Hematopoietic multipotent progenitor cell treated with erythropoietin and hydrocortisone succinate and interleukin-3 and kit ligand, for 15 days (in vitro differentiated cells): Measurements from ENCODE around the gene PPP2R2D.
A peak's percentile ranks its signal among the peaks of the same experiment; 100 is the strongest.

Experiments
- DNase-seq: peaks from one replicate; pipeline ENCODE4 v3.0.0-alpha.2; 2015; ENCODE audit warnings: low spot score

Gene PPP2R2D

GRCh38 chr10:131900350-131901152 is at the start of gene PPP2R2D:
Gene PPP2R2D (plus strand): TSS chr10:131901008. CDS start chr10:131901149, 141 bp downstream.
- peak; percentile 96 for DNase-seq

GRCh38 chr10:131851346-131851745 is 49.5 kb upstream of the PPP2R2D start:
- no peak for DNase-seq

DNA sequence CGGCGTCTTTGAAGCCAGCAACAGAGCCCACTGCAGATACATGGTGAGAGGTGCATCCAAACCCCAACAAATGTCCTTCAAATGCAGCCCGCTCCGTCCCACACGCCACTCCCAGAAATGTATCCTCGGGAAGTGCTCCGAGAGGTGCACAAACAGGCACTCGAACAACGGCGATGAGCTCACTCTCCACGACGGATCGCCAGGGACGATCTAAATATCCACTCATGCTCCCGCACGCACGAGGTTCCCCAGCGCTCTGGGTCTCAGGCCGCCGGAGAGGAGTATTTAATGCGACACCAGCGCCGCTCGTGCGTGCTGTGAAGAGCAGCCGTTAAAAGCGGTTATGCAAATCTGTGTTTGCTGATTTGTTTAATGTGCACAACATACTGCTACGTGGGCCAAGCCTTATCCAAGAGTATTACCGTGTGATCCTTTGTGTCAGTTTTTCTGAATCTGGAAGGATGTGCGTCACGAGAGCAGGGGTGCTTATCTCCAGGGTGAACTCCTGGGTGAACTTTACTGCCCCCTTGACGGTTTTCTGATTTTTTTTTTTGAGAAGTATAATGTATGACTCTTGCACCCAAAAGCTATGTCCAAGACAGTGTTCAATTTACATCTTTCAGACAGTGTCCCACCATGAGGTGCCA is 48.5 kb upstream of the PPP2R2D start:
- DNase-seq = no peak

DNA sequence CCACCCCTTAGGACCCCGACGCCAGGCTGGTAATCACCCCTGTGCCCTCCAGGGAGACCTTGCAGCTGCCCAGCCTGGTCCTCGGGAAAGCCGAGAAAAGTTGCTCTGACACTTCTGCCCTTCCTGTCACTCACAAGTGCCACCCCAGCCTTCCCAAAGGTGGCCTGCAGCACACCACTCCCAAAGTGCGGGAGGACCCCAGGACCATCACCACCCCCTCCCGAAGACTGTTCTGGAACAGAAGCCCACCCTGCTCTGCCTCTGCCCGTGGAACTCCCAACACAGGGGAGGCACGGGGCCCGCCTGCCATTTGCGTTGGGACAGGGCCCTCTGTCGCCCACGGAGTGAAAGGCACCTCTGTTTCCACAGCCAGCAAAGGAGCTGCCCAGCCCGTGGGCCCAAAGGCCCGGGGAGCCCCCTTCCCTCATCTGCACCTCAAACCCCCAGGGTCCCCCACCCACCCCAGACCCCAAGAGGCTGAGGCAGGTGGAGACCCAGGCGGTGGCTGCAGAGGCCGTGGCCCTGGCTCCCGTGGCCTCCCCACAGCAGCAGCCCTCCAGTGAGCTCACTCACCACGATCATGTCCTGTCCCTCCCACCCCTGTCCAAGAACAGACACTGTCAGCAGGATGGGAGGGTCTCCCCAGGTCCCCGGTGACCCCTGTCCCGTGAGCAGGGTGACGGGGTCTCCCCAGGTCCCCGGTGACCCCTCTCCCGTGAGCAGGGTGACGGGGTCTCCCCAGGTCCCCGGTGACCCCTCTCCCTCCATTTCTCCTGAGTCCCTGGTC is 47.8 kb upstream of the PPP2R2D start:
- no peak for DNase-seq

DNA sequence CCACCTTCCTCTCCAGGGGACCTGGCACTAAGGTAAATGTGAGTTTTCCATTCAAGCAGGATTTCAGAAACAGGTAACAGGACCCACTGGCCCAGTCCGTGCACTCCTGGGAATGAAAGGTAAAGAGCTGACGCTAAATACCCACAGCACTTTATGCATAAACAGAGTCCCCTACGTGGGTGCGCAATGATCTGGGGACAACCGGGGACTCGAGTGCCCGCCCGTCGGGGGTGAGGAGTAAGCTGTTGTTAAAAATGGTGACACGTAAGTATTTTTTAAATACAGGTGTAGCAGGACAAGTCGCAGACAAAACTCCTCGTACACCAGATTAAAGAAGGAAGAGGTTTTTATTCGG is 47.2 kb upstream of the PPP2R2D start:
- no peak for DNase-seq

DNA sequence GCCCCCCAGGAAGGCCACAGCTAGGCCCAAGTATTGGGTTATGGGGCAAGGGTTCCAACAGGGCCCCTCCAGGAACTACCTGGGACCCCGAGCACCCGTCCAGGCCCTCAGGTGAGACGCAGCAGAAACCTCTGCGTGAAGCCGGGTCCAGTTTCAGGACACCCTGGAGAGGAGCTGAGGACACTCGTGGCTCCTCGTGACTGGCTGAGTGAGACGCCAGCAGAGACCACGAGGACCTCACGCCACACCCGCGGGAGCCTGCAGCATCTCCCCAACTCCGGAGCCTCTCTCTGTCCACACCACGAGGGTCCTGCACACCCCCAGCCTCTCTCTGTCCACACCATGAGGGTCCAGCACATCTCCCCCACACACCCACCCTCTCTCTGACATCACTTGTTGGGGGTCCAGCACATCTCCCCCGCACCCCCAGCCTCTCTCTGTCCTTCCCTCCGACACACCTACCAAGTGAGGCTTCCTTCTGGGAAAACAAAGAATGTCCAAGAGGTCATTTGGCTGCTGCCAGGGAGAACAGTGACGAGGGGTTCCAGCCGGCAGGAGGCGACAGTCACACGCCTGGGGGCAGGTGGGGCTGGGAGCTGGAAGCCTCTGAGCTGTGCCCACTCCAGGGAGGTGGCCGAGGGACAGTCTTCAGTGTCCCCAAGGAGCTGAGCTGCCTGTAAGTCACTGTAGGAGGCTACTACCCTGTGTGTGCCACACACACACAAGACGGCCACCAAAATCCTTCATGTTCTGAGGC is 46.1 kb upstream of the PPP2R2D start:
- DNase-seq = no peak

DNA sequence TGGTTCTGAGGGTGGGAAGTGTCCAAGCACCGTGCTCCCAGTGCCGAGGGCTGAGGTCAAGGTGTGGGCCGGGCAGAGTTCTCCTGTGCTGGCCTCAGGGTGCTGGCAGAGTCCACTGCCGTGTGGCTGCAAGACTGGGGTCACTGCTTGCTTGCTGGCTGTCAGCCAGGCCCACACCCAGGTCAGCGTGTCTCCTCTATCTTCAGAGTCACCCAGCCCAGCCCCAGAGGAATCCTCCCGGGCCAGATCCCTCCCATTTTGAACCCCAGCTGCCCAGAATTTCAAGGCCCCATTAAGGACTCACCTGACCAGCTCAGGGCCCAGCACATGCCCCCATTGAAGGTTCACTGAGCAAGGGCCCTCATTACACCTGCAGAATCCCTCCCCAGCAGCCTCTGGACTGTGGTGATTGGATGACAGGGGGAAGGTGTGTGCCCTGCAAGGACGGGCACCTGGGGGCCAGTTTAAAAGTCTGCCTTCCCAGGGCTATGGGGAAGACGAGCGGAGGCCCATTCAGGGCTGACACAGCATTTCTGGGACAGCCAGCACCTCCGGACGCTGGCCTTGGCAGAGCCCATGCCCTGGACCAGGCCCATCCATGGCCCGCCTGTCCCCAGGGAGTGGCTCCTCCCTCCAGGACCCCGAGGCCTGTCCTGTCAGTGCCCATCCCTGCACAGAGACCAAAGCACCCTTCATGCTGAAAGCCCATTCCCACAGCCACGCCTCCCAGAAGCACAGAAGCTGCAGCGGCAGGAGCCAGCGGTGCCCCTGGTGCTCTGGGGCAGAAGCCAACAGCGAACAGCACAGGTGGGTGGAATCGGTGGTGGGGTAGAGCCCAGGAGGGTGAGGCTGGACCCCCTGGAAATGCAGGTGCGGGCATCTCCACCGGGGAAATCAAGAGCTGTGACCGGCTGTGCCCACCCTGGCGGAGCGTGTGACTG is 45.1 kb upstream of the PPP2R2D start:
- DNase-seq = no peak

GRCh38 chr10:131856441-131857094 is 44.2 kb upstream of the PPP2R2D start:
- no peak for DNase-seq

- DNase-seq = no peak
Observed at GRCh38 chr10:131857156-131858117, 43.4 kb upstream of the PPP2R2D start.

- no peak for DNase-seq
Observed at GRCh38 chr10:131858118-131858515, 42.7 kb upstream of the PPP2R2D start.

GRCh38 chr10:131858583-131859340 is 42.0 kb upstream of the PPP2R2D start:
- DNase-seq = no peak

- no peak for DNase-seq
Observed at GRCh38 chr10:131859341-131860020, 41.3 kb upstream of the PPP2R2D start.

DNA sequence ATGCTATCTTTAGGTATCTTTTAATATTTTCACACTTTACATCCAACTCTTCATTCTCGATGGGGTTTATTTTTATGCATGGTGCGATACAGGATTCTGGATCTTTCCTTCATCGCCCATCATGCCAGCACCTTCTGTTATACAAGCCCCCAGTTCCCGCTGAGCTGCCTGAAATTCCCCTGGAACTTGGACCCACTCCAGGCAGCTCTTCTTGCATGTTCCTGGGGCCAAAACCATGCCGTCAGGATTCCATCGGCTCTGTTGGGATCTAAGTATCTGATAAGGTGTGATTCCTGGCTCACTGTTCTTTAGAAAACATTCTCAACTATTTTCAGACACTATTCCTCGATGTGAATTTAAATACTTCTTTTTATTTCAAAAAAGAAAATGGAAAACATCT is 40.5 kb upstream of the PPP2R2D start:
- DNase-seq = no peak

DNA sequence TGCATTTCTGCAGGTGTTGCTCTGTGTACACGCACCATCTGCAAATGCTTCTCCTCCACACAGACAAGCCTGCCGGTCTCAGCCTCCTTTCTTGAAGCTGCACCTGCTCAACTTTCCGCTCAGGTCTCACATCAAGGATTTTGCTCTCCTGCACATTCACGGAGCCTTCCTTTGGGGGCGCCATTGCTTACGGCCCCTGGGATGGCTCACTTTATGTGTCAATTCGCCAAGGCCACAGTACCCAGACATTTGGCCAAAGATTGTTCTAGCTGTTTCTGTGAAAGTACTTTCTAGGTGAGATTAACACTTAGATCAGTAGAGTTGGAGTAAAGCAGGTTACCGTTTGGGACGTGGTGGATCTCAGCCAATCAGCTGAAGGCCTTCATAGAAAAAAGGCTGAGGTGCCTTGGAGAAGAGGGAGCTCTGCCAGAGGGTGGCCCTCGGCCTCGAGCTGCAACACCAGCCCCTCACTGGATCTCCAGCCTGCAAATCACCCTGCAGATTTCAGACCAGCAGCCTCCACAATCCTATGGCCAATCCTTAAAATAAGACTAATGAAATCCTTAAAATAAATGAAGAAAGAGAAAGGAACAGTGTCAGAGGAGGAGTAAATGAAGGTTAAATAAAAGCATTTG is 39.9 kb upstream of the PPP2R2D start:
- DNase-seq = no peak

DNA sequence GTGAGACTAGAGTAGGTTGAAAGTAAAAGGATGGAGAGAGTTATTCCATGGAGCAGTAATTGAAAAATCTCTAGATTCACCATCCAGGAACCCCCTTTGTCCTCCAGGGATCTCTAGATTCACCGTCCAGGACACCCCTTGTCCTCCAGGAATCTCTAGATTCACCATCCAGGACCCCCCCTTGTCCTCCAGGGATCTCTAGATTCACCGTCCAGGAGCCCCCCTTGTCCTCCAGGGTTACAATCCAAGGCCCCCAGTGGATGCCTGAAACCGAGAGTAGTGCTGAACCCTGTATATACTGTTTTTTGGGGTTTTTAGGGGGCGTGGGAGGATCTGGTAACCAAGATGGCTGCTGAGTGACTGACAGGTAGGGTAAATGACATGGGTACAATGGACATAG is 38.3 kb upstream of the PPP2R2D start:
- no peak for DNase-seq

DNA sequence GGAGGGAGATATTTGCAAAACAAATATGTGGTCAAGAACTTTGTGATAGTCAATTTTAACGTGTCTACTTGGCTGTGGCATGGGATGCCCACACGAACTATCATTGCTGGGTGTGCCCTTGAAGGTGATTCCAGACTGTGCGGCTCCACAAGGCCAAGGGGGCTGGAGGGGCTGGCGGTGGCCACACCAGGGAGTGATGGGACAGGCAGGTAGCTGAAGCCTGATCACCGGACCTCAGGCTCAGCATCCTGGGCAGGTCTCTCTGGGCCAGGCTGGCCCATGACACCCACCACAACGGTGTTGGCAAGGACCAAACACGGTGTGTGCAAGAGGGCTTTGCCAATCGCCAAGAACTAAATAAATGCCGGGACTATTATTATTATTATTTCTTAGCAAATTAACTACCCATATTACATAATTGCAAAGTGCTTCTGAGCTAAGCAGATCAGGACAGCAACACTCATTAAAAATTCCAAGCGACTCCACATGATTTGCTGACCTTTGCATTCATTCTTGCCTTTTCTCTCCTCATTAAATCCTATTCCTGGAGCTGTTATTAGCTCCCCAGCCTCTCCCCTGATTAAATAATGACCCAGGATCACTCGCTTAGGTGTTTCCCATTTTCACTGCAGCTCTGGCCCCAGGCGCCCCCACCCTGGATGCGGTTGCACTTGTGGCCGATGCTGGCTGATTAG is 35.4 kb upstream of the PPP2R2D start:
- no peak for DNase-seq

DNA sequence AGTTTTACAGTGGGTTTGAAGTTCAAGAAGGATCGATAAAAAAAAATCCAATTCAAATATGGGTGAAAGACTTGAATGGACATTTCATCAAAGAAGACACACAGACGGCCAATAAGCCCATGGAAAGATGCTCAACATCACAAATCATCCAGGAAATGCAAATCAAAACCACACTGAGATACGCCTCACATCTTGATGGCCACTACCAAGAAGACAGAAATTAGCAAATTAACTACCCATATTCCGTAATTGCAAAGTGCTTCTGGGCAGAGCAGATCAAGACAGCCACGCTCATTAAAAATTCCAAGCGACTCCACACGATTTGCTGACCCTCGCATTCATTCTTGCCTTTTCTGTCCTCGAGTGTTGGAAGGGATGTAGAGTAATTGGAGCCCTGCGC is 34.1 kb upstream of the PPP2R2D start:
- DNase-seq = no peak
